HL-60 (cell line): Measurements from ENCODE around the gene COX10.

ENCODE experiments used
- CTCF ChIP-seq: IDR thresholded peaks from one replicate; pipeline ENCODE4 v1.5.1; 2011; ENCODE audit warnings: low read length, control low read depth, inconsistent platforms; ENCODE audit not compliant: insufficient read depth
- GABPA ChIP-seq: IDR thresholded peaks from 2 replicates; pipeline ENCODE4 v1.6.1; 2012; ENCODE audit warnings: low read depth
- POLR2AphosphoS5 ChIP-seq: IDR thresholded peaks from 2 replicates; pipeline ENCODE4 v1.6.1; 2012; ENCODE audit warnings: low read depth

GRCh38 chr17:14153374-14153773, 84.1 kb downstream of the COX10 start:
- TF ChIP-seq CTCF (no peak), POLR2AphosphoS5 (no peak), GABPA (no peak)
